HCT116 (cell line): ENCODE measurements around the gene SLC2A13.

Experiments
- CEBPB ChIP-seq: IDR thresholded peaks from 2 replicates; pipeline ENCODE4 v1.6.1; 2012; ENCODE audit warnings: low read depth
- EZH2 ChIP-seq: fragments of 200-600 bp; sonication (generic); IDR thresholded peaks from 2 replicates; pipeline ENCODE4 v1.6.1; 2017; ENCODE audit warnings: antibody characterized with exemption, mixed run types
- POLR2AphosphoS5 ChIP-seq: IDR thresholded peaks from 2 replicates; pipeline ENCODE4 v1.6.1; 2011; ENCODE audit warnings: mild to moderate bottlenecking, low read depth, low read length, moderate library complexity
- RAD21 ChIP-seq: IDR thresholded peaks from 2 replicates; pipeline ENCODE4 v1.6.1; 2012; ENCODE audit warnings: low read depth, mild to moderate bottlenecking

DNA sequence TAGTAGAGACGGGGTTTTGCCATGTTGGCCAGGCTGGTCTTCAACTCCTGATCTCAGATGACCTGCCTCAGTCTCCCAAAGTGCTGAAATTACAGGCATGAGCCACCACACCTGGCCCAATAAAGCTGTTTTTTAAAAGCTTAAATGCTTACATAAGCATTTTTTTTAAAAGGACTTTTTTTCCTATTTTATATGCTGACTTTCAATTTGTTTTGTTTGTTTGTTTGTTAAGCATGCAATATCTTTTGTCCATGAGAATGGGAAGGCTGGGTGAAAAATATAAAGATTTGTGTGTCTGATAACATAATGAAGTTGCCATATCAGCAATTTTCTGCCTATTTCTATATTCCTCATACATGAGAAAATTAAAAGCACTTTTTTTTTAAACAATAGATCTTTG lies 17.0 kb upstream of the SLC2A13 start:
- TF ChIP-seq RAD21 (no peak), CEBPB (no peak), EZH2 (no peak), POLR2AphosphoS5 (no peak)
